ENCODE results near the gene IDS.
"Not testable (repeated sequence)": the region's sequence is repeated elsewhere in the genome, so short reads cannot be mapped to it uniquely, and the experiment has no call there.

IDS gene

GRCh38 chrX:149494844-149495565, 10.1 kb downstream of the IDS start:
- no peak for DNase-seq (ENCODE audit: low spot score)
- no peak for TF ChIP-seq CTCF (IDR thresholded peaks at IDR 0.05; ENCODE audit: extremely low read depth, missing control alignments)

GRCh38 chrX:149493567-149494562, 11.2 kb downstream of the IDS start:
- no peak for DNase-seq (ENCODE audit: low spot score)
- no peak for TF ChIP-seq CTCF (IDR thresholded peaks at IDR 0.05; ENCODE audit: extremely low read depth, missing control alignments)

GRCh38 chrX:149491812-149492211, 13.3 kb downstream of the IDS start:
- no peak for TF ChIP-seq CTCF (IDR thresholded peaks at IDR 0.05; ENCODE audit: extremely low read depth, missing control alignments)
- no peak for DNase-seq (ENCODE audit: low spot score)

GRCh38 chrX:149490100-149490499, 15.0 kb downstream of the IDS start:
- TF ChIP-seq CTCF (IDR thresholded peaks at IDR 0.05; ENCODE audit: extremely low read depth, missing control alignments) = no peak
- DNase-seq (ENCODE audit: low spot score) = no peak

GRCh38 chrX:149488411-149489052, 16.6 kb downstream of the IDS start:
- not testable (repeated sequence) for DNase-seq (ENCODE audit: low spot score)

- not testable (repeated sequence) for DNase-seq (ENCODE audit: low spot score)
Observed at GRCh38 chrX:149488008-149488407, 17.1 kb downstream of the IDS start.

- no peak for TF ChIP-seq CTCF (IDR thresholded peaks at IDR 0.05; ENCODE audit: extremely low read depth, missing control alignments)
- no peak for DNase-seq (ENCODE audit: low spot score)
Observed at GRCh38 chrX:149487292-149487691, 17.8 kb downstream of the IDS start.

GRCh38 chrX:149476513-149476912, 28.6 kb downstream of the IDS start:
- peak; percentile 4 for DNase-seq (ENCODE audit: low spot score)

More at GRCh38 chrX:149476513-149476912, 28.6 kb downstream of the IDS start:
- no peak for TF ChIP-seq CTCF (IDR thresholded peaks at IDR 0.05; ENCODE audit: extremely low read depth, missing control alignments)

Measured in GM20000 (cell line).